HG02884 (cell line): ENCODE results near the gene VRK3.

ENCODE experiments used
- ATAC-seq: cut with Tn5 transposase; IDR thresholded peaks from one replicate; pipeline ENCODE4 v1.9.1; 2021; ENCODE audit warnings: mild to moderate bottlenecking, moderate library complexity; ENCODE audit not compliant: unreplicated experiment

VRK3 gene

DNA sequence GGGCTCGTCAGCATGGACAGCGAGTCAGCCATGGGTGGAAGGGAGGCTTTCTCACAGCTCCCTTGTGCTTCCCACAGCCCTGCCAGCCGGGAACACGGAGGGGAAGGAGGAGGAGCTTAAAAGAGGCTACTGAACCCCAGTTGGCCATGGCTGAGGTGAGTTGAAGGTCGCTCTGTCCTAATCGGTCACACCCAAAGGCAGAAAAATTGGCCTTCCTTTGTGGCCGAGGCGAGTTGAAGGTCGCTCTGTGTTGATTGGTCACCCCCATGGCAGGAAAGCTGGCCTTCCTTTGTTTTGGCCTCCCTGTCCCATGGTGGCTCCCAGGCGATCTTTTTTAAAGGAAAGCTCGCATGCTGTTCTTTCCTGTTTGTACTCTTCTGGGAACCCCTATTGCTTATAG is 5.8 kb upstream of the VRK3 start:
- ATAC-seq: no peak

DNA sequence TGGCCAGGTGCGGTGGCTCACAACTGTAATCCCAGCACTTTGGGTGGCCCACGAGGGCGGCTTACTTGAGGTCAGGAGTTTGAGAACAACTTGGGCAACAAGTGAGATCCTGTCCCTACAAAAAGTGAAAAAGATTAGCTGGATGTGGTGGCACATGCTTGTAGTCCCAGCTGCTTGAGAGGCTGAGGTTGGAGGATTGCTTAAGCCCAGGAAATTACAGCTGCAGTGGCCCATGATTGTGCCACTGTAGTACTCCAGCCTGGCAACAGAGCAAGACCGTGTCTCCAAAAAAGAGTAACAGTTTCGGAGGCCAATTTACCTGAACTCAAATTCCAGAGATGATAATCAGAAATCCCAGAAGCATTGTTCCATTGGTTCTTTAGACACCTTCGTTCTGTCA is 5.1 kb upstream of the VRK3 start:
- no peak for ATAC-seq

DNA sequence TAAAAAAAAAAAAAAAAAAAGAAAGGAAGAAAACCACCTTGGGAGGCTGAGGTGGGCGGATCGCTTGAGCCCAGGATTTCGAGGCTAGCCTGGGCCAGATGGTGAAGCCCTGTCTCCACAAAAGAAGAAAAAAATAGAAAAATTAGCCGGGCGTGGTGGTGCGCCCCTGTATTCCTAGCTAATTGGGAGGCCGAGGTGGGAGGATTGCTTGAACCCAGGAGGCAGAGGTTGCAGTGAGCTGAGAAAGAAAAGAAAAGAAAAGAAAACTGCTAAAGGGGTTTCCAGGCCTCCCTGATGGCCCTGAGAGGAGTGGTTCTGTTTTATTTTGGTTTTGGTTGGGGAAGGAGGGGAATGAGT is 1.4 kb upstream of the VRK3 start:
- no peak for ATAC-seq

DNA sequence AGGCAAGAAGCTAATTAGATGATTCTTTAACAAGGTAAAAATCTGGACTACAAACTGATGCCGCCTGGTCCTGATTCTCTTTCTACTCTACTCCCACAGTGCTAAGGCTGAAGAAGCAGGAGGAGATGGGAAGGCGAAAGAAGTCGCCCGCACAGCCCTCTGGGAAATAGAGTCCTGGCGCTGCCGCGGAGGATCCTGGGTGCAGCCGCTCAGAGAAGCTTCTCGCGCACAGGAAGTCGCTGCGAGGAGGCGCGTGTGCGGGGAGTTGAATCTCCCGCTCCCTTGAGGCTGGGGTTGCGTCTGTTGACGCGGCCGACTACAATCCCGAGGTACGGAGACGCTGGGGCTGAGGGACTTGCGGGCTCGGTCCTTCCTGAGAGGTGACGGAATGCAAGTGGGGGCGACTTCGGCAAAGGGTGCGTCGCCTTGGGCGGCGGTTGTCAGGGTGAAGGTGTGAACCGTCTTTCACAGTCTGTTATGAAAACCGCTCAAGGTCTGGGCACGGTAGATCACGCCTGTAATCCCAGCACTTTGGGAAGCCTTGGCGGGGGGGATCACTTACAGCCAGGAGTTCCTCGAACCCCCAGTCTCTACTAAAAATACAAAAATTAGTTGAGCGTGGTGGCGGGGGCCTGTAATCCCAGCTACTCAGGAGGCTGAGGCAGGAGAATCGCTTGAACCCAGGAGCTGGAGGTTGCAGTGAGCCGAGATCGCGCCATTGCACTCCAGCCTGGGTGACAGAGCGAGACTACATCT is 800 bp upstream of the VRK3 start, which contains the start of gene ZNF473:
TSS of gene ZNF473 (plus strand) at position 212 of the 756 bp plus-strand sequence. CDS start 5,078 bp downstream, outside the sequence.
- ATAC-seq: peak; percentile 64

DNA sequence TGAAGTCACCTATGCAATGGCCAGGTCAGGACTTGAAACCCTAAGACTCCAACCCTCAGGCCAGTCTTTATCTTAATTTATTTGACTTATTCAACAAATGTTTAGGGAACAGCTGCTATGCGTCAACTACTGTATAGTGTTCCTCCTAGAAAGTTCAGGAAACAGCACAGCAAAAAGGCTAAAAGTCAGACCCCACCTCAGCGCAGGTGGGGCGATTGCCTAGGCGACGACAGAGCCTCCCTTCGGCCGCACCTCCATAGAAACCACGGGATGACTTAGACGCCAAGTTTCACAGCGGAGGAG is 502 bp downstream of the VRK3 start:
- ATAC-seq: no peak

DNA sequence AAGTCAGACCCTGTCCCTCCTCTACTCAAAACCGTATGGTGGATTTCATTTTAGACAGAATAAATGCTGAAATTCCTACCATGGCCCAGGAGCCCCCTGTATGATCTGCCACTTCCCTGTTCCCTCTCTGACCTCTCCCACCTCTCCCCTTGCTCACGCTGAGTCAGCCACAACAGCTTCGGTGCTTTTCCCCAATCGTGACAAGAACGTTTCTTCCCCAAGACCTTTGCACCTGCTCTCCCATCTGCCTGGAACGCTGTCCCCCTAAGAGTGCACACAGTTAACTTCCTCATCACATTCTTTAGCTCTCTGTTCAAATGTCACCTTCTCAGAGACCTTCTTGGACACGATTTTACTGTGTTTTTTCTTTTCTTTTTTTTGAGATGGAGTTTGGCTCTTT is 2.3 kb downstream of the VRK3 start:
- ATAC-seq: no peak

DNA sequence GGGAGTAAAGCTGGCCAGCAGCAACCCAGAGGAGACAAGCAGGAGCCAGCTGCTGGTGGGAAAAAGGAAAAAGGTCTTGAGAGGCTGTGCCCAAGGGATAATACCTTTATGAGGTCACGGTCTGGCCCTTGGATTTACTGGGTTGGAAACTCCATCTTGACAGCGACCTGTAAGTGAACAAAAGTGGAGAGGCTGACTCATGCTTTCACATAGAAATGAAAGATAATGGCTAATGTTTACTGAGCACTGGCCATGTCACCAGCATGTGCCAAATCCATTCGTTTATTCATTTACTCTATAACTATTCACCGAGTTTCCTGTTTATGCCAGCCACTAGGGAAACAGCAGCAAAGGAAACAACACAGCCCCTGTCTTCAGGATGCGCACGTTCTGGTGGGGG is 4.7 kb downstream of the VRK3 start:
- no peak for ATAC-seq

DNA sequence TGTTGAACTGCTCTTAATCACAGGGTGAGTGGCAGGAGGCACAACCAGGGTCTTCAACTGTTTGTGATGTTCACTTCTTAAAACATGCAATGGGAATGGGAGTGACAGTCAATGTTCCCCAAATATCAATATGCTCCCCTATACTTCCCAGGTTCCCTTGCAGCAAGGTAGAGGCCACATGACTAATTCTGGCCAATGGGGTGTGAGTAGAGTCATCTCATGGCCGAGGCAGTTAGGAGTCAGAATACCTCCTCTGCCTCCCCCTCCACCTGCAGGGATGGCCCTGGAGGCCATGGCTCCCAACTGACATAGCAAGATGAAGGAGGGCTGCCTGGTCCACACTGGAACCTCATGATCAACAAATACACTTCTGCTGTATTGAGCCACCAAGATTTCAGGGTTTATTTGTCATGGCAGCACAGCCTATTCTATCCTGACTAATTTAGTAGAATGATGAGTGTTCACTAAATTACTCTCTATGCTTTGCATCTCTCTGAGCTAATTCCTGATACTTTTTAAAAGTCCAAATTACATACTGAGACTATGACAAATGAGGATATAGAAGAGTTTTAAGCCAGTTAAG is 8.9 kb downstream of the VRK3 start:
- ATAC-seq: no peak

DNA sequence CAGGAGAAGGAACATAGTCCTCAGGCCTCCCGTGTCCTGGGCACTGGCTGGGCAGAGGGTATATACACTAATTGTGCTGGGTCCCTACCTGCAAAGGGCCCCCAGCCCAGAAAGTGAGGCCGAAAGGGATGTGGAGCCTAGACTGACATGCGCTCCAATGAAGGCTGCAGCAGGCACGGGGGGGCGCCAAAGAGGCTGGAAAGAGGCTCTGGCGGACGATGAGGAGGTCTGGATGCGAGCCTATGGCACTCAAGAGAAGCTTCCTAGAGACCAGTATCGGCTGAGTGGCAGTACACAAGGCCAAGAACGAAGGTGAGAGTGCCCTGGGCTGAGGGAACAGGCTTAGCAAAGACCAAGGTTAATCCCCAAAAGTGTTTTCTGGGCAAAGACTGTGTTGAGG is 16.6 kb downstream of the VRK3 start:
- ATAC-seq: no peak

DNA sequence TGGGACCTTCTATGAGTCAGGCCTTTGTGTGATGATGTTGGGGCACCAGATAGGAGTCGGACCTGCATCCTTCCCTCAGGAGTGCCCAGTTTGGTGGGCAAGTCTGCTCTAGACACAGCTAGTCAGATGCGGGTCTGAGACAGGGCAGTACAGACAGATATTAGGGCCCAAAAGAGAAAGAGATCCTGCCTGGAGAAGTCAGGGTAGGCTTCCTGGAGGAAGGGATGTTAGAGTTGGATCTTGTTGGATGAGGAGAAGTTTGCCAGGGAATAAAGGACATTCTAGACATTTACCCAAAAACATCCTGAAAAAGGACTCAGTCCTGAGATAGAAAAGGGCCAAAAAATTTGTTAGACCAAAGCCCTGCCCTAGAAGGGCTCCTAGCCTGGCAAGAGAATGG is 17.2 kb downstream of the VRK3 start:
- ATAC-seq: no peak

DNA sequence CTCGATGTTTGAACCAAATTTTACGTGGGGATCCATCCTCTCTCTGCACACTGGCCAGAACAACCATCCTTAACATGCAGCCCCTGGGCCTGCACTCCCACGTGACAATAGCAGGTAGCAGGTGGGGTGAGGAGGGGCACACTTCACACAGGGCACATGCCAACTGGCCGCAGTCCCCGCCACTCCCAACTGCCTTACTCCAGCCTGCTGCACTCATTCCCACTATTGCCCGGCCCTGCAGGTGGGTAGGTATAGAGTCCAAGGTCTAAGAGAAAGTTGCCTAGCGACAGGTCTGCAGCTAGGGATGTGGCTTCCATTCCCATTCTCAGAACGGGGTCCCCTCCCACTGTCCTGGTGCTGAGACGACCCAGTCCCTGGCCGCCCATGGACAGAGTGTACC is 18.0 kb downstream of the VRK3 start:
- no peak for ATAC-seq

DNA sequence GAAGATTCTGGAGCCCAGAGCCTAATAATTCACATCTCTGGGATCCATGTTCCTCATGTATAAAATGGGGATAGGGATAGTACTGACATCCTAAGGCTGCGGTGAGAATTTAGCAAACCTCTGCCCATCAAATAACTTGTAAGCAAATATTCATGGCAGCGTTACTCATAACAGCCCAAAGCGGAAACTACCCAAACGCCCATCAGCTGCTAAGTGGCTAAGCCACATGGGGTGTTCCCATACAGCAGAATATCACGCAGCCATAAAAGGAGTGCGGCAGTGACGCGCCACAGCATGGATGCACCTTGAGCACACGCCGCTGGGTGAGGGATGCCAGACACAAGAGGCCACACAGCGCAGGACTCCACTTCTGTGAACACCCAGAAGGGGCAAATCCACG is 19.7 kb downstream of the VRK3 start:
- ATAC-seq: no peak

DNA sequence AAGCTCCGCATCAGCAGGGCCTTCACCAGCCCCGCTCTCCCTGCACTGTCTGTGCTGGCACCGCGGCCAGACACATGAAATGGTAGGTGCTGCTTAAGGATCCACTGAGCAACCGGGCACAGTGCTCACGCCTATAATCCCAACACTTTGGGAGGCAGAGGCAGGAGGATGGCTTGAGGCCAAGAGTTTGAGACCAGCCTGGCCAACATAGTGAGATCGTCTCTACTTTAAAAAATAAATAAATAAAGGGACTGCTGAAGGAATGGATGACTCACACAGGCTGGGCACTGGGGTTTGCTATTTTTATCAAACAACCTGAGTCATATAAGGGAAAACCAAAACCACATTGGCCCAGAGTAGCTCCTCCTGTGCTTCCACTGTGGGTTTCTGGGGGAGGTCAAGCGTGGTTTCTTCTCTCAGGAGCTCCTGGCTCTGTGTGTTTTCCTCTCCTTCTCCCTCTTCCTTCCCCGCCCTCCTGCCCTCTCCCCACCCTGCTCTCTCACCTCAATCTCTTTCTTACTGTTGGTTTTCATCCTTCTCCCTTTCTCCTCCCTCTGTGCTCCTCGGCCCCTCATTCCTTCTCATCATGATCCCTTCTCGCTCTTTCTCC is 21.3 kb downstream of the VRK3 start:
- ATAC-seq: no peak

DNA sequence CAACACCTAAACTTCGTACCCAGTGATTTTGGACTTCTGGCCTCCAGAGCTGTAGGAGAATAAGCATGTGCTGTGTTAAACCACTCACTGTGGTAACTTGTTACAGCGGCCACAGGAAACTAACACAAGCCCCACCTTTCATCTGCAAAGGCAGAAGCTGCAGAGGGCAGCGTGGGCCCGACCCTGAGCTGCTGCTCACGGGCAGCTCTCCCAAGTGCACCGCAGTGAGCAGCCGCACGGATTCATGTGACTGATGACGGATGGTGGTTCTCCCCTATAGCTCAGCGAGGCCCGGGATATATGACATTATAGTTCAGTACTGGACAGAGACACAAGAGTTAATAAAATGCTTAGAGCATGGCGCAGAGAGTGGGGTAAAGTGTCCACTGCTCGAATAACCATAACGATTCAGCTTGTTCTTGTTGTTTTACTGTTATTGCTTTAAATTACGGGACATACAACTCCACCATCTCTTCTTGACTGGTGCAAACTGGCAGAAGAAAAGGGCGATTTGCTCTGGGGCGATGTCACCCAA is 21.9 kb downstream of the VRK3 start:
- ATAC-seq: no peak

DNA sequence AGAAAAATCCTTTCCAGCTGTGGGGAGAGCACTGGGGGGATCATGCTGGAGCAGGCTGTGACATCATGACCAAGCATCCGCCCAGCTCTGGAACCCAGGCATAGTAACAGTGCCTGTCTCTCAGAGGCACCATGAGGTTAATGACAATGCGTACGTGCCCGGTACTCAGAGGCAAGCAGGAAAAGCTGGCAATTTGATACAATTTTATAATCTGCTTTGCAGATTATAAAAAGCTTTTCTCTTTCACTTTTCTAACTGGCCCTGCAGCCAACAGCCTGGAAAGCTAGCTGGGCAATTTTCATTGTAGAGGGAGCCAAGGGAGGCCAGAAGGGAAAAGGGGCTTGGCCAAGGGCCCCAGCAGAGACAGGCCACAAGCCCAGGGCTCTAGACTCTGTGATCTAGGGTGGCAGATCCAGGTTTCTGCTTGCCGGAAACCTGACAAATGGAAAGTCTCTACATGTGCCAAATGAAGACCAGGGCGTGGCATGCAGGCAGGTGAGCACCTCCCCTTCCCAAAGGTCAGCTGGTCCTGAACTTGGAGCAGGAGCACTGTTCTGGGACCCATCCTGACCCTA is 22.7 kb downstream of the VRK3 start:
- ATAC-seq: no peak

DNA sequence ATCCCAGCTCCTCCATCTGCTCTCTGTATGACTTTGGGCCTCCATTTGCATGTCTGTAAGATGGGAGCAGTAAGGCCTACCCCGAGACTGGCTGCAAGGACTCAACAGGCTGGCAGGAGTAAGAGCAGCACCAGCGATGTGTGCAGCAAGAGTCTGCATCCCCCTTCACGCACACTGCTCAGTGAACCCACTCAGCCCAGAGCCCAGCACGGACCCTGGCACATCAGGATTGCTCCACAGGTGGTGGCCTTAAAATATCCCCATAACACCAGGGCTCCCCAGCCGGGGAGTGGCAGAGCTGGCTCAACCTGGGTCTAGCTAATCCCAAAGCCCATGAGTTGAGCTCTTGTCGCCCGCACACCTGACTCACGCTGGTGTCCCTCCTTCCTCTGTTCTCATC is 23.4 kb downstream of the VRK3 start:
- ATAC-seq: no peak

DNA sequence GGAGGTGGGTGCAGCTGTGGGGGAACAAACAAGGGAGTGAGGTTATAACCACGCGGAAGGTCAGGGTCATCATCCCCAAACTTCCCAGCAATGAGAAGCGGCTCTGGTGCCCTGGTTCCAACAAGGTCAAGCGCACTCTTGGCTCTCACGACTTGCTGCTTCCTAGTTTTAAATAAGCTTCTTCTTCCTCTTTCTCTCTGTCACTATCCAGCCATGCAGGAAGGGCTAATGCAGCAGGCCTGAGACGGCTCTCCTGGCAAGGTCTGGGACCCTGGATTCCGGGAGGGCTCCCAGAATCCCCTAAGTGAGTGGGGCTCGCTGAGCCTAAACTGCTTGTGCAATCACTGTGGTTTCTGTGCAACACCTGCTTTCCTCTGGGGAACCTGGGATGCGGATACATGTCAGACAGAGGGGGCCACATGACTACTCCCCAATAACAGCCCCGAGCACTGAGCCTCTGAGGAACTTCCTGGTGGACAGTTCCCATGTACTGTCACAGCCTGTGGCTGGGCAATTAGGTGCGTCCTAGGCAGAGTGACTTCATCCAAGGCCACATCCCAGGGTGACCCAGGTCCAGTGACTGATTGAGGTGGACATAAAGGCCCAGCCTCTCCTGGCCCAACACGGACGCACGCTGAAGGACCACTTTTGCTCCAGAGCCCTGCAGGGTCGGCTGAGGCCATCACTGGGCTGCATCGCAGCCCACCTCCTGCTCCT is 24.2 kb downstream of the VRK3 start:
- no peak for ATAC-seq

DNA sequence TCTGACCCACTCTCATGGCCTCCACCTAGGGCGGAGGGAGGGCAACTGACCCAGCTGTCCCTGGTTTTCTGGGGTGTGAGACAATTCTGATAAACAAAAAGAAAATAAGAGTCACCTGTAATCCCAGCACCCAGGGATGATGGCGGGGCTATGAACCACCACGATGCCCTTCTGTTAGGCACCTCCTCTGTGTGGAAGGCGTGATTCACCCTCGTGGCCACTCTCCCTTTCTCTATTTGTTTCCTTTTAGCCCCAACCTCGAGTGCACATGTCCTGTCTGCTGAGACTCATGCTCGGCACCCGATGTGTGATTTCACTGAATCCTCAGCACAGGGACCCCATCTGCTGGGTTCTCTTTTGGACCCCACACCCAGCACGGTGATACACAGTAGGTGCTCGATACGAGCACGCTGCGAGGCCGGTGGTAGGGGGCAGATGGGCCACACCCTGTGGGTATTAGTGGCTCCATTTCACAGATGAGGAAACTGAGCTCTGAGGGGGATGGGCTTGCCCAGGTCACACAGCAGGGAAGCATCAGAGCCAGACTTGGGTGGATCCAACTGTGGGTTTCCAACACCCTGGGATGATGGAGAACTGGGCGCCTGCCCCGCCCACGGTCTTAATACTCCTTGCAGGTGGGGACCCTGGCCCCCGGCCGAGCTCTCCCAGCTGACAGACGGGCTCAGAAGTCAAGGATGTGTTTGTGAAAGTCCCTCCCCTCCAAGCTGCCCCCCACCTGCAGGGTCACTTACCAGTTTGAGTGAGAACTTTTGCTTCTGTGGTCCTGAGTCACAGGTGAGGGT is 24.9 kb downstream of the VRK3 start:
- no peak for ATAC-seq

DNA sequence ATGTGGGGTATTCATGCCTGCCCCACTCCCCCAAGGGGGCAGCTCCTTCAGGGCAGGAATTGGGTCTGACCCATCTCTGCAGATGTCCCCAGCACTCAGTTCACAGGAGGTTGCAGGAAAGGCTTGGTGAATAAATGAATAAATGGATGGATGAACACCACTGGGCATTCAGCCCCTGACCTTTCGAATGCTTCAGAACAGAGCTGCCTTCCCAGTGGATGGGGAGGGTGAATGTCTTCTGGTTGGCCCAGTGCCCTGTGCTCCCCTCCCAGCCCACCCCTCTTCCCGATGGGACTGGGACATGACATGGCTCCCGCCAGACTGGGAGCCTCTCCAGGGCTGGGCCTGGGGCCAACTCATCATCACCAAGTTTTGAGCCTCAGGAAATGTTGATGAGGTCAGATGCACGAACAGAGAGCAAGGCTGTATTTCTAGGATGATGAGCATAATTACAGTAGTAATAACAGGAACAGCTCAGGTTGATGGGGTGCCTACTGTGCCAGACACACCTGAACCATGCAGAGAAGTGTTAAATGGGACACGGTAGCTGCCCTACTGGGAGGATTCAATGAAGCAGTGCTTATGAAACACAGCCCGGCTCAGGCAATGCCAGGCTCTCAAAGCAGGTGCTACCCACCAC is 25.7 kb downstream of the VRK3 start:
- no peak for ATAC-seq

DNA sequence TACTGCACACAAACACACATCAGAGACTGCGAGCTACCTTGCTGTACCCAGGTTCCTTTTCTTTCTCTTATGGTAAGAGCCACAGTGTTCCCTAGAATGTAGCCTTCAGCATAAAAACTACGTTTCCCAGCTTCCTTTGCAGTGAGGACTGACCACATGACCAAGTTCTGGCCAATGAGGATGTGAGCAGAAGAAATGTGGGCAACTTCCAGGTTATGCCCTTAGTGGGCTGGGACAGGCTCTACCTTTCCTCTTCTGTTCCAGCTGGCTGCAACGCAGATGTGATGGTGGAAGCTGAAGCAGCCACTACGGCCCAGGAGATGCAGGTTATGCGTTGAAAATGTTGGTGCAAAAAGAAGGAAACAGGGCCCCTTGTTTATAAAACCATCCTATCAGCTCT is 27.5 kb downstream of the VRK3 start:
- no peak for ATAC-seq
